GM18499 (cell line): ENCODE results near the gene RWDD3.

Experiments
- ATAC-seq: cut with Tn5 transposase; IDR thresholded peaks from one replicate; pipeline ENCODE4 v1.9.1; 2021; ENCODE audit warnings: moderate number of reproducible peaks; ENCODE audit not compliant: insufficient read depth, unreplicated experiment

Gene RWDD3, protein sequence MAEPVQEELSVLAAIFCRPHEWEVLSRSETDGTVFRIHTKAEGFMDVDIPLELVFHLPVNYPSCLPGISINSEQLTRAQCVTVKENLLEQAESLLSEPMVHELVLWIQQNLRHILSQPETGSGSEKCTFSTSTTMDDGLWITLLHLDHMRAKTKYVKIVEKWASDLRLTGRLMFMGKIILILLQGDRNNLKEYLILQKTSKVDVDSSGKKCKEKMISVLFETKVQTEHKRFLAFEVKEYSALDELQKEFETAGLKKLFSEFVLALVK

GRCh38 chr1:95233737-95234500 is at the start of gene RWDD3:
Gene RWDD3, plus strand, starts transcription at chr1:95234210. Its CDS starts 21 bp downstream, at chr1:95234231.
- ATAC-seq: peak; percentile 89

GRCh38 chr1:95186149-95186548 is 47.9 kb upstream of the RWDD3 start:
- no peak for ATAC-seq

DNA sequence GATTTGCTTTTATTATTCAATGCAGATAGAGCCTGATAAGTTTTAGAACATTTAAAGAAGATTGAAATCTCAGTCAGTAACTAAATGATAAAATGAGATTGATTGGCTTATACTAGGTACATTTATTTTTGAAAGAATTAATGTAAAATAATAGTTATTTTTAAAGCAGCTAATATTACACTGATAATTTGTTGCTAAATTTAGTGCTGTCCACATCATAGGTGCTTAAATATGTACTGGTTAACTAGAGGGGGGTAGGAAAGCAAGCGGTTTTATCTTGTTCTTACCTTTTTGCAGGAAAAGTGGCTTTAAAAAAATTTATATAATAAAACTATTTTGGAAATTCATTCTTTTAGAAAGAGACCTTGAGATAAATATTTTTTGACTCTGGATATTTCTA is 40.4 kb upstream of the RWDD3 start:
- no peak for ATAC-seq

- ATAC-seq: no peak
These were observed 39.0 kb upstream of the RWDD3 start for GRCh38 chr1:95195046-95195445.

- ATAC-seq: no peak
These were observed 38.0 kb upstream of the RWDD3 start for GRCh38 chr1:95196017-95196416.

GRCh38 chr1:95197616-95198252 is 36.3 kb upstream of the RWDD3 start:
- no peak for ATAC-seq

DNA sequence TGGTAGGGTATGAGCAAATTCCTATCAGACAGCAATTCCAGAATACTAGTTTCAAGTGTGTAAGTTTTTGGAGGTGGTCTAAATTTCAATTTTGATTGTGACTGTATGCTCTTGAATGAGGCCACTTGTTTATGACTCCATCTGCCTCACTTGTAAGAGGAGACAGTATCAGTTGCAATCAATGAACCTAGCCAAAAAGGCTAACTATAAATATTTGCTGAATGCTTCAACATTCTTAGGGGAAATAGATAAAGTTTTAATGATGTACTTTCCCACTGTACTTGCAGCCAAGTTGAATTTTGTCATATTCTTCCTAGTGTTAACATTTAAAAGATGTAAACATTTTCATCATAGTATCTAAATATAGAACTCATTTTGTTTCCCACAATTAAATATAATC is 32.1 kb upstream of the RWDD3 start:
- no peak for ATAC-seq

GRCh38 chr1:95203908-95204437 is 30.0 kb upstream of the RWDD3 start:
- ATAC-seq: no peak

- ATAC-seq: no peak
These were observed 27.5 kb upstream of the RWDD3 start for GRCh38 chr1:95206514-95206913.

- no peak for ATAC-seq
These were observed 26.6 kb upstream of the RWDD3 start for GRCh38 chr1:95207223-95207935.

GRCh38 chr1:95208876-95209275 is 25.1 kb upstream of the RWDD3 start:
- ATAC-seq: no peak

DNA sequence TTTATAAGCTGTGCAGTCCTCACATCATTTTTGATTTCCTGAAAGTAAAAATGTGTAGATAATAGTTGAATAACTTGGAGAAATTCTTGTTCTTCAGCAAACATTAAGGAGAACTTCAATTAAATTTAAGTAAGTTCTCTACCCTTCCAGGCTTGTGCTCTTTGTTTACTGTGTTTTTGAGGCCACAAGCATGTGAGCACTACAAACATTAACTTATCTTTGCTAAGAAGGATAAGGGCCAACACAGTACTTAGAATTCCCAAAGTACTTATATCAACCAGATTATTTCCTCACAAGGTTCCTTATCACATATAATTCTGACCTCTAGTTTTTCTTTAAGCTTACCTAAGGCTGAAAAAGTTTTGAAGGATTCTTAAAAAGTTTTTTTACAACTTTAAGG is 24.7 kb upstream of the RWDD3 start:
- no peak for ATAC-seq

DNA sequence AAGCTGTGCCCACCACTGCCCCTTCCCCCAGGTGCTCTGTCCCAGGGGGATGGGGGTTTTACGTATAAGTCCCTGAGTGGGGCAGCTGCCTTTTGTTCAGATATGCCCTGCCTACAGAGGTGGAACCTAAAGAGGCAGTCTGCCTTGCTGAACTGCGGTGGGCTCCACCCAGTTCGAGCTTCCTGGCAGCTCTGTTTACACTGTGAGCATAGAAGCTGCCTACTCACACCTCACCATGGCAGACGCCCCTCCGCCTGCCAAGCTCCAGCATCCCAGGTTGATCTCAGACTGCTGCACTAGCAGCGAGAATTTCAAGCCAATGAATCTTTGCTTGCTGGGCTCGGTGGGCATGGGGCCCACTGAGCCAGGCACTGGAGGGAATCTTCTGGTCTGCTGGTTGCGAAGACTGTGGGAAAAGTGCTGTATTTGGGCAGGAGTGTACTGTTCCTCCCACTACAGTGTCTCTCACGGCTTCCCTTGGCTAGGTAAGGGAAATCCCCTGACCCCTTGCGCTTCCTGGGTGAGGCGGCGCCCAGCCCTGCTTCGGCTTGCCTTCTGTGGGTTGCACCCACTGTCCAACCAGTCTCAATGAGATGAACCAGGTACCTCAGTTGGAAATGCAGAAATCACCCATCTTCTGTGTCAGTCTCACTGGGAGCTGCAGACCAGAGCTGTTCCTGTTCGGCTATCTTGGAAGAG is 17.6 kb upstream of the RWDD3 start:
- no peak for ATAC-seq

DNA sequence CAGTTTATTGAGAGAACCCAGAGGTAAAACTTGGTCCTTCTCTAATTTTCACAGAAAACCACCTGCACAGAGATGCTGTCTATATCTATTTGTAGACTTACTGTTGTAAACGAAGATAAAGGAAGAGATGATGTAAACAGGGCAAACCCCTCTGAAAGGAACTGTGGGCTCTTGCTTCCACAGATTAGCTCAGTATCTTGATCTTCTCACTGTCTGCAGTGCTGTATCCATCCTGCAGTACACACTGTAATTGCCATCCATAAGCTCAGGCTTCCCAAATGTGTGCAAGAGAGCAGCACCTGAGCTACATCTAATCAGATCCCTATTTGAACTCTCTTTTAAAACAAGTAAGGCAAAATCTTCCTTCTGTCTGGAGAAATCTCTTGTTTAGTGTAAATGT is 16.6 kb upstream of the RWDD3 start:
- no peak for ATAC-seq

GRCh38 chr1:95219407-95219806 is 14.6 kb upstream of the RWDD3 start:
- no peak for ATAC-seq

- ATAC-seq: no peak
These were observed 12.7 kb upstream of the RWDD3 start for GRCh38 chr1:95221306-95221705.

GRCh38 chr1:95222629-95223028 is 11.4 kb upstream of the RWDD3 start:
- no peak for ATAC-seq

GRCh38 chr1:95223110-95223509 is 10.9 kb upstream of the RWDD3 start:
- no peak for ATAC-seq

DNA sequence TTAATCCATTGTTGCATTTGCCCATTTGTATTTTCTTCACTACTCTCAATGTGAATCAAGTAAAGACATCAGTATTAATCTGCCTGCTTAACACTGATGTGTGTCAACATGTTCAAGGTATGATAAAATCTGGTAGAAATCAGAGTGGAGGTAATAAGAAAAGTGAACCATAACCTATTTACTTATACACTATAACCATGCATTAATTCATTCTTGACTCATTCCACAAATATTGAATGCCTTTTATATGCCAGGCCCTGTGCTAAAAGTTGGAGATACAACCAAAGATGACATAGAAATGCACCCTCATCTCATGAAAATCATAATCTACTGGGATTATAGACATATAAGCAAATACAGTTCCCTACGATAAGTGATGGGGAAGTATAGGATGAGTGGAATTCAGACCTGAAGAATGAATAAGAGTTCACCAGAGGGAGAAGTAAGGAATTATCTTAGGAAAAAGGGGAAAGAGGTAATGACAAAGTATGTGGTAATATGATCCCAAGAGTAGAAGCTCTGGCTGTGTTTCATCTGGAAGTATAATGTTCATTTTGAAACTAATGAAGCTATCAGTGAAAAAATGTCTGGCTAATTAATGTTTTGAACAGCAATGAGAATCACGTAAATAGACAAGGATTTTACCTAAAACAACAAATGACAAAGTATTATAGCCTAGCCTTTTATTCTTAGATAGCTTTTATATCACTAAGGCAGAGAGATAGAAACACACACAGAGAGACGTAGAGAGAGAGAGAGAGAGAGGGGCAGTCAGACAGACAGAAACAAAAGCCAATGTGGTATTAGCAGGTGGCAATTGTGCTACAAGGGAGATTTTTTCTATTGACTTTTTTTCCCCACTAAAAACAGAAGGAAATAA is 7.0 kb upstream of the RWDD3 start:
- ATAC-seq: no peak
